ENCODE data around the gene CHST1. TPM values are rescaled to one million over a fixed set of nuclear protein-coding genes. Genes with fewer than 3 reads are reported as not detected.

The CHST1 gene
- total and polyA plus RNA-seq, 4 experiments from 2014 or later = not detected

DNA sequence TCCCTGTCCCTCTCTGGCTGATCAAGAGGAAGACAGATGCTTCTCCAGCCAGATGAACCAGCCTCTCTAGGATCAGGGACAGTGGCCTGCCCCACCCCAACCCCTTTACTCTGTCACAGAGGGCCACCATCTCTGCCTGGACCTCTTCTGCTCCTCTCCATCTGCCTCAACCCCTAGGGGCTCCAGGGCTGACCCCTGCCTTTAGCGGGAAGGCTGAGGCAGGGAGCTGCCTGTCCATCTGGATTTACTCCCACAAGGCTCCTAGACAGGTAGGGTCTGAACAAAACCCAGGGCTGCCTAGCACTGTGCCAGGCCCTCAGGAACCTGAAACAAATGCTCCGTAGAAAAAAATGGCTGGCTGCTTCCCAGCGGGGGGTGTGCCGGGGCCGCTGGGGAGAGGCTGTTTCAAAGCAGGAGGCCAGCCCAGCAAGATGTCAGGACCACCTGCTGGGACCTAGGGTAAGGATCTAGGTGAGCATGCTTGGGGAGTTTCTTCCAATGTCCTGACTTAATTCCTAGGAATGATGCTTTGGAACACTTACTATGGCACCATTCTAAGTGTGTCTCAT, 3.2 kb downstream of the CHST1 start:
- no peak overlapping the region for H3K27ac ChIP-seq (ENCODE audit: low read depth, low read length)
- Mint-ChIP-seq H3K27me3 (peaks cover 37 to 50% of the 10 kb centered on the region in 2 donors), H3K36me3 (no peaks in the 10 kb centered on the region), H3K4me1 (peaks cover 0 to 9% (median 3%) of the 10 kb centered on the region in 4 donors), H3K9me3 (no peaks in the 10 kb centered on the region), H3K27ac (no peak overlapping the region), H3K4me3 (no peak overlapping the region)
- H3K27me3 ChIP-seq (ENCODE audit: insufficient read depth, low read length) = peaks cover 26% of the 10 kb centered on the region
- POLR2A ChIA-PET (ENCODE audit: partially characterized antibody) = no interaction called here
- DNase-seq = no peak
- peaks cover 7% of the 10 kb centered on the region for H3K4me1 ChIP-seq (ENCODE audit: insufficient read depth, low read length)
- CTCF ChIA-PET (ENCODE audit: partially characterized antibody) = no interaction called here
- no peak overlapping the region for H3K4me3 ChIP-seq (ENCODE audit: low read length in 2 of 2)
- no peaks in the 10 kb centered on the region for H3K36me3 ChIP-seq (ENCODE audit: insufficient read depth, low read length)
- no peaks in the 10 kb centered on the region for H3K9me3 ChIP-seq (ENCODE audit: control insufficient read depth in 1 of 2, low read length in 2 of 2)
- intact Hi-C loops (cut with micrococcal nuclease) = no loop called here

GRCh38 chr11:45661439-45662055, 3.9 kb downstream of the CHST1 start:
- H3K36me3 ChIP-seq (ENCODE audit: insufficient read depth, low read length) = no peaks in the 10 kb centered on the region
- intact Hi-C loops (cut with micrococcal nuclease) = no loop called here
- peaks cover 7% of the 10 kb centered on the region for H3K4me1 ChIP-seq (ENCODE audit: insufficient read depth, low read length)
- no peaks in the 10 kb centered on the region for H3K36me3 Mint-ChIP-seq
- no peak overlapping the region for H3K27ac ChIP-seq (ENCODE audit: low read depth, low read length)
- peaks cover 26% of the 10 kb centered on the region for H3K27me3 ChIP-seq (ENCODE audit: insufficient read depth, low read length)
- H3K4me3 ChIP-seq (ENCODE audit: low read length in 2 of 2) = no peak overlapping the region
- H3K9me3 ChIP-seq (ENCODE audit: control insufficient read depth in 1 of 2, low read length in 2 of 2) = no peaks in the 10 kb centered on the region
- H3K27ac Mint-ChIP-seq = no peak overlapping the region
- H3K4me1 Mint-ChIP-seq = peaks cover 0 to 9% (median 3%) of the 10 kb centered on the region in 4 donors
- POLR2A ChIA-PET (ENCODE audit: partially characterized antibody) = no interaction called here
- no peak overlapping the region for H3K4me3 Mint-ChIP-seq
- no peak for DNase-seq
- CTCF ChIA-PET (ENCODE audit: partially characterized antibody) = no interaction called here
- H3K27me3 Mint-ChIP-seq = peaks cover 33 to 46% of the 10 kb centered on the region in 2 donors
- no peaks in the 10 kb centered on the region for H3K9me3 Mint-ChIP-seq

DNA sequence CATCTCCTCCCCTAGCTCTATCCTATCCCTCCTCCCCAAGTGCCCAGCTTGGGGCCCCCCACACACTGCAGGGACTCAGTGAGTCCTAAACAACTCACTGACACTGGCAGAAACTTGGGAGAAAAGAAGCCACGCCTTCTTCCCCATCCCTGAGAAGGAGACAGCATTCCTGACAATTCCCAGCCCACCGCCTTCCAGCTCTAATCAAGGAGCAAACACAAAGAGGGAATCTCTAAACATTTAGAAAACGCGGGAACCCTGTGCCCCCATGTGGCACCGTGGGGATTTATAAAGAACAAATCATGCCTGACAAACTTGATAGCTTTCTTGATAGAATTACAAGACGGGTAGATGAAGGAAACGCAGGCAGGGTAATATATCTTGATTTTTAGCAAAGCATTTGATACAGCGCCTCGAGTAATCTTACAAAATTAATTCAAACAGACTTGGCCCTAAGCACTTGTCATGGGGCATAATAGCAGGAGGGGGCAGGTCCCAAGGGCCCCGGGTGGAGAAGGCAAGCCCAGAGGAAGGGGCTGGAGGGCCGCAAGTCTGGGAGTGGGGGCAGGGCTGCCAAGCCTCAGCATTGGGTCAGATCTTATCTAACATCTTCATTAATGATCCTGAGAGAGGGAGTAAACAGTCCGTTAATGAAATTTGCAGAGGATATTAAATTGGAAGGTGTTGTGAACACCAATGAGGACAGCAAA, 4.5 kb downstream of the CHST1 start:
- Mint-ChIP-seq H3K27ac (no peak overlapping the region), H3K36me3 (no peaks in the 10 kb centered on the region), H3K4me3 (no peak overlapping the region), H3K4me1 (peaks cover 0 to 9% (median 3%) of the 10 kb centered on the region in 4 donors), H3K27me3 (peaks cover 33 to 46% of the 10 kb centered on the region in 2 donors), H3K9me3 (no peaks in the 10 kb centered on the region)
- no peaks in the 10 kb centered on the region for H3K36me3 ChIP-seq (ENCODE audit: insufficient read depth, low read length)
- no peak for DNase-seq
- H3K27me3 ChIP-seq (ENCODE audit: insufficient read depth, low read length) = peaks cover 26% of the 10 kb centered on the region
- no peak overlapping the region for H3K27ac ChIP-seq (ENCODE audit: low read depth, low read length)
- CTCF ChIA-PET (ENCODE audit: partially characterized antibody) = no interaction called here
- no peak overlapping the region for H3K4me3 ChIP-seq (ENCODE audit: low read length in 2 of 2)
- POLR2A ChIA-PET (ENCODE audit: partially characterized antibody) = no interaction called here
- H3K4me1 ChIP-seq (ENCODE audit: insufficient read depth, low read length) = peaks cover 7% of the 10 kb centered on the region
- H3K9me3 ChIP-seq (ENCODE audit: control insufficient read depth in 1 of 2, low read length in 2 of 2) = no peaks in the 10 kb centered on the region
- intact Hi-C loops (cut with micrococcal nuclease) = no loop called here

GRCh38 chr11:45659818-45660160, 5.6 kb downstream of the CHST1 start:
- ChIA-PET POLR2A (ENCODE audit: partially characterized antibody) (no interaction called here), CTCF (ENCODE audit: partially characterized antibody) (interaction anchor here (0.9 to 1.3 kb wide), 2 partner anchors 10 to 288 kb away, joined by 4 read pairs; no protein-coding TSS in a partner anchor)
- Mint-ChIP-seq H3K27me3 (peaks cover 31 to 44% of the 10 kb centered on the region in 2 donors), H3K4me3 (no peak overlapping the region), H3K36me3 (no peaks in the 10 kb centered on the region), H3K9me3 (no peaks in the 10 kb centered on the region), H3K27ac (no peak overlapping the region), H3K4me1 (peaks cover 2 to 19% (median 4%) of the 10 kb centered on the region in 4 donors)
- intact Hi-C loops (cut with micrococcal nuclease) = no loop called here
- Histone ChIP-seq H3K36me3 (ENCODE audit: insufficient read depth, low read length) (no peaks in the 10 kb centered on the region), H3K27ac (ENCODE audit: low read depth, low read length) (no peak overlapping the region), H3K9me3 (ENCODE audit: control insufficient read depth in 1 of 2, low read length in 2 of 2) (no peaks in the 10 kb centered on the region), H3K4me3 (ENCODE audit: low read length in 2 of 2) (no peak overlapping the region), H3K4me1 (ENCODE audit: insufficient read depth, low read length) (peaks cover 13% of the 10 kb centered on the region), H3K27me3 (ENCODE audit: insufficient read depth, low read length) (peaks cover 26% of the 10 kb centered on the region)
- DNase-seq = no peak

DNA sequence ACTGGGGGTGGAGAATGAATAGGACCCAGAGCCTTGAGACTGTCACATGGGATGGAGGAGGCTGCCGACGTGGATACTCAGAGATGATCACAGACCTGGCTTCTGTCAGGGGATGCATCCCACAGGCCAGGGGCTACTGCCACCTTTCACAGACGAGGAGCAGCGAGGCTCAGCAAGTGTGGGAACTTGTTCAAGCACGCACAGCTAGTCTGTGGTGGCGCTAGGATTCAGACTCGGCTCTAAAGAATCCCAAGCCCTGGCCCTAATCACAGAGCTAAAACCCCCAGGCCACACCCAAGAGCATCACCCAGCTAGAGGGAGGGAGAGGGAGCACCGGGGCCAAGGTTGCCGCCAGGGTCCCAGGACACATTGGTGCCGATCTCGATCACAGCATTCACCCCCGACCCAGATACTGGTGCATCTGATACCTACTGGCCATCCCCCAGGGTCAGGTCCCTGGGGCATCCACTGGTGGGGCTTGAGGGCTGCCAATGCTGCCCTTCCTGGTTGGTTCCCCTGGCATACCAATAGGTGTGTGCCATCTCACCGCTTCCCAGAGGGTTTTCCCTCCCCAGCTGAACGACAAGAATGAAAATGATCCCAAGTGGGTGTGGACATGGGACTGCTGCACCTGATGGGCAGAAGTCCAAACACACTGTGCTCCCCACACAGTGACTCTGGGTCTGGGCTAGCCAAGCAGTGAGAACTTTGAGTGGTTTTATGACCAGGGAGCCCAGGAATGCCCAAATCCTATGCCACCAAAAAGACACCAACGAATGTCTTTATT, 6.2 kb downstream of the CHST1 start:
- no peaks in the 10 kb centered on the region for H3K9me3 ChIP-seq (ENCODE audit: control insufficient read depth in 1 of 2, low read length in 2 of 2)
- Mint-ChIP-seq H3K4me1 (peaks cover 2 to 19% (median 4%) of the 10 kb centered on the region in 4 donors), H3K9me3 (no peaks in the 10 kb centered on the region), H3K36me3 (no peaks in the 10 kb centered on the region), H3K4me3 (no peak overlapping the region), H3K27me3 (peaks cover 31 to 44% of the 10 kb centered on the region in 2 donors), H3K27ac (no peak overlapping the region)
- no peak overlapping the region for H3K4me3 ChIP-seq (ENCODE audit: low read length in 2 of 2)
- peaks cover 9% of the 10 kb centered on the region for H3K4me1 ChIP-seq (ENCODE audit: insufficient read depth, low read length)
- no peaks in the 10 kb centered on the region for H3K36me3 ChIP-seq (ENCODE audit: insufficient read depth, low read length)
- H3K27me3 ChIP-seq (ENCODE audit: insufficient read depth, low read length) = peaks cover 24% of the 10 kb centered on the region
- POLR2A ChIA-PET (ENCODE audit: partially characterized antibody) = no interaction called here
- no peak for DNase-seq
- intact Hi-C loops (cut with micrococcal nuclease) = no loop called here
- no peak overlapping the region for H3K27ac ChIP-seq (ENCODE audit: low read depth, low read length)
- CTCF ChIA-PET (ENCODE audit: partially characterized antibody) = interaction anchor here (0.6 to 1.3 kb wide), 3 partner anchors 10 to 910 kb away, joined by 4 read pairs; no protein-coding TSS in a partner anchor

GRCh38 chr11:45658292-45658991, 7.0 kb downstream of the CHST1 start:
- Histone ChIP-seq H3K4me1 (ENCODE audit: insufficient read depth, low read length) (peaks cover 6% of the 10 kb centered on the region), H3K27ac (ENCODE audit: low read depth, low read length) (no peak overlapping the region), H3K36me3 (ENCODE audit: insufficient read depth, low read length) (no peaks in the 10 kb centered on the region), H3K9me3 (ENCODE audit: control insufficient read depth in 1 of 2, low read length in 2 of 2) (no peaks in the 10 kb centered on the region), H3K27me3 (ENCODE audit: insufficient read depth, low read length) (peaks cover 19% of the 10 kb centered on the region), H3K4me3 (ENCODE audit: low read length in 2 of 2) (no peak overlapping the region)
- no peak for DNase-seq
- peaks cover 2 to 14% (median 4%) of the 10 kb centered on the region in 4 donors for H3K4me1 Mint-ChIP-seq
- H3K27me3 Mint-ChIP-seq = peaks cover 31 to 40% of the 10 kb centered on the region in 2 donors
- intact Hi-C loops (cut with micrococcal nuclease) = no loop called here
- no peak overlapping the region for H3K27ac Mint-ChIP-seq
- H3K4me3 Mint-ChIP-seq = no peak overlapping the region
- no peaks in the 10 kb centered on the region for H3K9me3 Mint-ChIP-seq
- ChIA-PET POLR2A (ENCODE audit: partially characterized antibody) (no interaction called here), CTCF (ENCODE audit: partially characterized antibody) (interaction anchor here (0.6 to 5.3 kb wide), 2 partner anchors 286 to 910 kb away, joined by 4 to 95 read pairs; no protein-coding TSS in a partner anchor)
- no peaks in the 10 kb centered on the region for H3K36me3 Mint-ChIP-seq

All from CD4-positive, alpha-beta memory T cell (primary cell).